SK-N-SH treated with all-trans-retinoic acid at 6 μM for 48 hours (cell line): ENCODE results near the gene TBC1D2B.

Experiments used
- ATAC-seq: fragments of 200-7000 bp; cut with Tn5 transposase; 3 replicates; pipeline ENCODE4 v1.9.1; 2020; ENCODE audit warnings: mild to moderate bottlenecking, moderate library complexity
- ARNTL ChIP-seq: fragments of 450-650 bp; formaldehyde crosslinking; IDR thresholded peaks from 2 replicates; pipeline ENCODE4 v1.5.0; 2020; ENCODE audit warnings: low read depth, mild to moderate bottlenecking, moderate library complexity, borderline replicate concordance
- BACH2 ChIP-seq: fragments of 250-450 bp; sonication (Bioruptor Pico); IDR thresholded peaks from 2 replicates; pipeline ENCODE4 v1.9.0; 2021; ENCODE audit warnings: mild to moderate bottlenecking, borderline replicate concordance
- CREB5 ChIP-seq: fragments of 250-450 bp; sonication (Bioruptor Pico); IDR thresholded peaks from 2 replicates; pipeline ENCODE4 v1.5.1; 2020; ENCODE audit warnings: low read depth, mild to moderate bottlenecking, moderate library complexity
- CSDC2 ChIP-seq: fragments of 250-450 bp; sonication (Bioruptor Pico); IDR thresholded peaks from 2 replicates; pipeline ENCODE4 v1.5.0; 2020; ENCODE audit warnings: mild to moderate bottlenecking, moderate library complexity
- GLIS3 ChIP-seq: fragments of 250-450 bp; sonication (Bioruptor Pico); IDR thresholded peaks from 2 replicates; pipeline ENCODE4 v1.5.0; 2020; ENCODE audit warnings: mild to moderate bottlenecking, moderate library complexity
- PATZ1 ChIP-seq: fragments of 250-450 bp; sonication (Bioruptor Pico); IDR thresholded peaks from 2 replicates; pipeline ENCODE4 v1.8.0; 2020; ENCODE audit warnings: mild to moderate bottlenecking, moderate library complexity, borderline replicate concordance
- PPARA ChIP-seq: fragments of 250-450 bp; sonication (Bioruptor Pico); IDR thresholded peaks from 2 replicates; pipeline ENCODE4 v1.5.0; 2020; ENCODE audit warnings: mild to moderate bottlenecking, borderline replicate concordance
- RARB ChIP-seq: fragments of 250-450 bp; sonication (Bioruptor Pico); IDR thresholded peaks from 2 replicates; pipeline ENCODE4 v1.8.0; 2021; ENCODE audit warnings: mild to moderate bottlenecking, moderate library complexity
- SNAI2 ChIP-seq: fragments of 250-450 bp; sonication (Bioruptor Pico); IDR thresholded peaks from 2 replicates; pipeline ENCODE4 v1.5.0; 2020; ENCODE audit warnings: mild to moderate bottlenecking, moderate library complexity
- TCF4 ChIP-seq: fragments of 250-450 bp; sonication (Bioruptor Pico); IDR thresholded peaks from 2 replicates; pipeline ENCODE4 v1.8.0; 2021; ENCODE audit warnings: mild to moderate bottlenecking, moderate library complexity, borderline replicate concordance
- TOX ChIP-seq: fragments of 250-450 bp; sonication (Bioruptor Pico); IDR thresholded peaks from 2 replicates; pipeline ENCODE4 v1.8.0; 2021; ENCODE audit warnings: mild to moderate bottlenecking, moderate library complexity, borderline replicate concordance
- ZC3H10 ChIP-seq: fragments of 250-450 bp; sonication (Bioruptor Pico); IDR thresholded peaks from 2 replicates; pipeline ENCODE4 v1.5.1; 2021; ENCODE audit warnings: mild to moderate bottlenecking, moderate library complexity
- ZFP3 ChIP-seq: fragments of 250-450 bp; sonication (Bioruptor Pico); IDR thresholded peaks from 2 replicates; pipeline ENCODE4 v1.5.0; 2020; ENCODE audit warnings: mild to moderate bottlenecking, moderate library complexity
- ZFP30 ChIP-seq: fragments of 450-650 bp; formaldehyde crosslinking; IDR thresholded peaks from 2 replicates; pipeline ENCODE4 v1.5.0; 2022; ENCODE audit warnings: mild to moderate bottlenecking, moderate library complexity
- ZNF565 ChIP-seq: fragments of 450-650 bp; formaldehyde crosslinking; conservative IDR thresholded peaks from 2 replicates; pipeline ENCODE4 v1.5.0; 2020; ENCODE audit warnings: low read depth, mild to moderate bottlenecking, moderate library complexity
- ZNF8 ChIP-seq: fragments of 450-650 bp; formaldehyde crosslinking; IDR thresholded peaks from 2 replicates; pipeline ENCODE4 v1.5.0; 2020; ENCODE audit warnings: mild to moderate bottlenecking, moderate library complexity
- TF ChIP-seq, protein P1 (sequence below): fragments of 250-450 bp; sonication (Bioruptor Pico); IDR thresholded peaks from 2 replicates; pipeline ENCODE4 v1.8.0; 2021; ENCODE audit warnings: low read depth, mild to moderate bottlenecking, moderate library complexity, borderline replicate concordance
- TF ChIP-seq, protein P2 (sequence below): fragments of 250-450 bp; sonication (Bioruptor Pico); IDR thresholded peaks from 2 replicates; pipeline ENCODE4 v1.5.0; 2020; ENCODE audit warnings: mild to moderate bottlenecking, moderate library complexity
- TF ChIP-seq, protein P3 (sequence below): fragments of 250-450 bp; sonication (Bioruptor Pico); IDR thresholded peaks from 2 replicates; pipeline ENCODE4 v1.5.1; 2021; ENCODE audit warnings: mild to moderate bottlenecking, moderate library complexity

TBC1D2B gene

GRCh38 chr15:78037779-78038305 is 39.7 kb downstream of the TBC1D2B start:
- no peak for TF ChIP-seq ARNTL (CRISPR knock-in tag)
- no peak for TF ChIP-seq CREB5 (CRISPR knock-in tag)
- TF ChIP-seq RARB = no peak
- TF ChIP-seq ZNF8 (CRISPR knock-in tag) = no peak
- no peak for TF ChIP-seq ZFP30 (CRISPR knock-in tag)
- no peak for TF ChIP-seq ZC3H10 (CRISPR knock-in tag)
- TF ChIP-seq ZNF565 (CRISPR knock-in tag) = no peak
- TF ChIP-seq, protein P1, sequence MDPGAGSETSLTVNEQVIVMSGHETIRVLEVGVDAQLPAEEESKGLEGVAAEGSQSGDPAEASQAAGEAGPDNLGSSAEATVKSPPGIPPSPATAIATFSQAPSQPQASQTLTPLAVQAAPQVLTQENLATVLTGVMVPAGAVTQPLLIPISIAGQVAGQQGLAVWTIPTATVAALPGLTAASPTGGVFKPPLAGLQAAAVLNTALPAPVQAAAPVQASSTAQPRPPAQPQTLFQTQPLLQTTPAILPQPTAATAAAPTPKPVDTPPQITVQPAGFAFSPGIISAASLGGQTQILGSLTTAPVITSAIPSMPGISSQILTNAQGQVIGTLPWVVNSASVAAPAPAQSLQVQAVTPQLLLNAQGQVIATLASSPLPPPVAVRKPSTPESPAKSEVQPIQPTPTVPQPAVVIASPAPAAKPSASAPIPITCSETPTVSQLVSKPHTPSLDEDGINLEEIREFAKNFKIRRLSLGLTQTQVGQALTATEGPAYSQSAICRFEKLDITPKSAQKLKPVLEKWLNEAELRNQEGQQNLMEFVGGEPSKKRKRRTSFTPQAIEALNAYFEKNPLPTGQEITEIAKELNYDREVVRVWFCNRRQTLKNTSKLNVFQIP = no peak
- no peak for TF ChIP-seq TOX (CRISPR knock-in tag)
- ATAC-seq = no peak

GRCh38 chr15:78037328-78037727 is 40.2 kb downstream of the TBC1D2B start:
- ATAC-seq = no peak
- no peak for TF ChIP-seq BACH2 (CRISPR knock-in tag)

DNA sequence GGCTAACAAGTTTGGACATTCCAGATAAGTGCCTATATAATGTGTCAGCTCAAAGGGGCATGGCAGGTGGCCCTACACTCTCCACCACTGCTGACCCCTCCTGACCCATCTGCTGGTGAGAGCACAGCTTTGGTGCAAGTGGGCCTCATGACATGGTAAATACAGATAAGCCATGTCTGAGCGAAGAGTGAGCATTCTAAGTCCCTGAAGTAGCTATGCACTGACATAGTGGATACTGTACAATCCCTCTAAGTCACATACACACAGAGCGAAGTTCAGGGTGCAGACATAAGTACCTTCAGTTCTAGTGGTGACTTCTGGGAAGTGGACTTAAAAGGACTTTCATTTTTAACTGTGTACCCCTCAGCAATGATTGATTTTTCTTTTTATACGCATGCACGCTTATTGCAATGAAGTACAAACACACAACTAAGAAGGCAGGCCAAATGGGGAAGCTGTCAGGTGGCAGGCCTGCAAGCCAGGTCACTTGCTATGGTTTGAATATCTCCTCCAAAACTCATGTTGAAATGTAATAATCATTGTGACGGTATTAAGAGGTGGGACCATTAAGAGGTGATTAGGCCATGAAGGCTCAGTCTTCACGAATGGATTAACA is 41.5 kb downstream of the TBC1D2B start:
- no peak for TF ChIP-seq CREB5 (CRISPR knock-in tag)
- no peak for TF ChIP-seq TCF4 (CRISPR knock-in tag)
- no peak for TF ChIP-seq ARNTL (CRISPR knock-in tag)
- TF ChIP-seq PPARA (CRISPR knock-in tag) = no peak
- TF ChIP-seq, protein P1 = no peak
- no peak for TF ChIP-seq ZNF8 (CRISPR knock-in tag)
- no peak for TF ChIP-seq BACH2 (CRISPR knock-in tag)
- no peak for TF ChIP-seq SNAI2 (CRISPR knock-in tag)
- no peak for TF ChIP-seq GLIS3 (CRISPR knock-in tag)
- TF ChIP-seq CSDC2 (CRISPR knock-in tag) = no peak
- no peak for TF ChIP-seq PATZ1 (CRISPR knock-in tag)
- TF ChIP-seq ZFP30 (CRISPR knock-in tag) = no peak
- TF ChIP-seq, protein P2, sequence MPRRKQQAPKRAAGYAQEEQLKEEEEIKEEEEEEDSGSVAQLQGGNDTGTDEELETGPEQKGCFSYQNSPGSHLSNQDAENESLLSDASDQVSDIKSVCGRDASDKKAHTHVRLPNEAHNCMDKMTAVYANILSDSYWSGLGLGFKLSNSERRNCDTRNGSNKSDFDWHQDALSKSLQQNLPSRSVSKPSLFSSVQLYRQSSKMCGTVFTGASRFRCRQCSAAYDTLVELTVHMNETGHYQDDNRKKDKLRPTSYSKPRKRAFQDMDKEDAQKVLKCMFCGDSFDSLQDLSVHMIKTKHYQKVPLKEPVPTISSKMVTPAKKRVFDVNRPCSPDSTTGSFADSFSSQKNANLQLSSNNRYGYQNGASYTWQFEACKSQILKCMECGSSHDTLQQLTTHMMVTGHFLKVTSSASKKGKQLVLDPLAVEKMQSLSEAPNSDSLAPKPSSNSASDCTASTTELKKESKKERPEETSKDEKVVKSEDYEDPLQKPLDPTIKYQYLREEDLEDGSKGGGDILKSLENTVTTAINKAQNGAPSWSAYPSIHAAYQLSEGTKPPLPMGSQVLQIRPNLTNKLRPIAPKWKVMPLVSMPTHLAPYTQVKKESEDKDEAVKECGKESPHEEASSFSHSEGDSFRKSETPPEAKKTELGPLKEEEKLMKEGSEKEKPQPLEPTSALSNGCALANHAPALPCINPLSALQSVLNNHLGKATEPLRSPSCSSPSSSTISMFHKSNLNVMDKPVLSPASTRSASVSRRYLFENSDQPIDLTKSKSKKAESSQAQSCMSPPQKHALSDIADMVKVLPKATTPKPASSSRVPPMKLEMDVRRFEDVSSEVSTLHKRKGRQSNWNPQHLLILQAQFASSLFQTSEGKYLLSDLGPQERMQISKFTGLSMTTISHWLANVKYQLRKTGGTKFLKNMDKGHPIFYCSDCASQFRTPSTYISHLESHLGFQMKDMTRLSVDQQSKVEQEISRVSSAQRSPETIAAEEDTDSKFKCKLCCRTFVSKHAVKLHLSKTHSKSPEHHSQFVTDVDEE (CRISPR knock-in tag) = no peak
- TF ChIP-seq ZNF565 (CRISPR knock-in tag) = no peak
- TF ChIP-seq, protein P3, sequence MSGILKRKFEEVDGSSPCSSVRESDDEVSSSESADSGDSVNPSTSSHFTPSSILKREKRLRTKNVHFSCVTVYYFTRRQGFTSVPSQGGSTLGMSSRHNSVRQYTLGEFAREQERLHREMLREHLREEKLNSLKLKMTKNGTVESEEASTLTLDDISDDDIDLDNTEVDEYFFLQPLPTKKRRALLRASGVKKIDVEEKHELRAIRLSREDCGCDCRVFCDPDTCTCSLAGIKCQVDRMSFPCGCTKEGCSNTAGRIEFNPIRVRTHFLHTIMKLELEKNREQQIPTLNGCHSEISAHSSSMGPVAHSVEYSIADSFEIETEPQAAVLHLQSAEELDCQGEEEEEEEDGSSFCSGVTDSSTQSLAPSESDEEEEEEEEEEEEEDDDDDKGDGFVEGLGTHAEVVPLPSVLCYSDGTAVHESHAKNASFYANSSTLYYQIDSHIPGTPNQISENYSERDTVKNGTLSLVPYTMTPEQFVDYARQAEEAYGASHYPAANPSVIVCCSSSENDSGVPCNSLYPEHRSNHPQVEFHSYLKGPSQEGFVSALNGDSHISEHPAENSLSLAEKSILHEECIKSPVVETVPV (CRISPR knock-in tag) = no peak
- TF ChIP-seq TOX (CRISPR knock-in tag) = no peak
- TF ChIP-seq ZFP3 (CRISPR knock-in tag) = no peak
- TF ChIP-seq, all 23 proteins: peak for 0
- ATAC-seq = peak; percentile 20; the same call in 1 of the 3 replicates
